Karpas-422 (cell line): ENCODE data around the gene RD3L. TPM values are rescaled to one million over a fixed set of nuclear protein-coding genes. Genes with fewer than 3 reads are reported as not detected.

Experiments used
- DNase-seq: peaks from one replicate; pipeline ENCODE4 v3.0.0-alpha.2; 2015
- H2AFZ ChIP-seq: fragments of 200-600 bp; sonication (generic); 2 replicates; pipeline ENCODE4 v1.6.1; 2014; ENCODE audit warnings: antibody characterized with exemption, low read length, mixed read lengths
- H3K27ac ChIP-seq: fragments of 200-600 bp; sonication (generic); 2 replicates; pipeline ENCODE4 v1.5.1; 2014; ENCODE audit warnings: mild to moderate bottlenecking, low read length, moderate library complexity
- H3K27me3 ChIP-seq: fragments of 200-600 bp; sonication (generic); 2 replicates; pipeline ENCODE4 v1.6.1; 2014; ENCODE audit warnings: low read length, mixed read lengths
- H3K36me3 ChIP-seq: fragments of 200-600 bp; sonication (generic); 2 replicates; pipeline ENCODE4 v1.6.1; 2014; ENCODE audit warnings: low read length, mixed read lengths; ENCODE audit not compliant: insufficient read depth
- H3K4me1 ChIP-seq: fragments of 200-600 bp; sonication (generic); 2 replicates; pipeline ENCODE4 v1.6.1; 2014; ENCODE audit warnings: mild to moderate bottlenecking, low read length, mixed read lengths
- H3K4me2 ChIP-seq: fragments of 200-600 bp; sonication (generic); 2 replicates; pipeline ENCODE4 v1.6.1; 2014; ENCODE audit warnings: low read length, low read depth, mild to moderate bottlenecking; ENCODE audit not compliant: poor library complexity, severe bottlenecking
- H3K4me3 ChIP-seq: fragments of 200-600 bp; sonication (generic); 2 replicates; pipeline ENCODE4 v1.5.1; 2014; ENCODE audit warnings: mild to moderate bottlenecking, antibody characterized with exemption, low read length, mixed read lengths
- H3K79me2 ChIP-seq: fragments of 200-600 bp; sonication (generic); 2 replicates; pipeline ENCODE4 v1.6.1; 2014; ENCODE audit warnings: mild to moderate bottlenecking, low read length, mixed read lengths
- H3K9ac ChIP-seq: fragments of 200-600 bp; sonication (generic); 2 replicates; pipeline ENCODE4 v1.6.0; 2014; ENCODE audit warnings: low read length
- H3K9me2 ChIP-seq: fragments of 200-600 bp; sonication (generic), shearing (Covaris generic); replicated peaks from 2 replicates; pipeline ENCODE4 v1.6.0; 2014; ENCODE audit warnings: mild to moderate bottlenecking, low read length, moderate library complexity; ENCODE audit not compliant: insufficient read depth
- H3K9me3 ChIP-seq: fragments of 300-700, 200-600 bp; sonication (generic); 2 replicates; pipeline ENCODE4 v1.6.1; 2014; ENCODE audit warnings: low read length, mixed read lengths
- H4K20me1 ChIP-seq: fragments of 200-600 bp; sonication (generic); 2 replicates; pipeline ENCODE4 v1.6.1; 2014; ENCODE audit warnings: mild to moderate bottlenecking, antibody characterized with exemption, low read length, low read depth; ENCODE audit not compliant: insufficient read depth
- total RNA-seq: library from RNA; depleted of rRNA; stranded (reverse); fragments of >200 nt; shearing (Covaris generic); gene quantifications from 2 replicates; pipeline ENCODE4 v1.2.3, GENCODE V29; 2014; ENCODE audit warnings: low replicate concordance

Gene RD3L
- total RNA-seq, 1 experiment from 2014 or later: not detected

DNA sequence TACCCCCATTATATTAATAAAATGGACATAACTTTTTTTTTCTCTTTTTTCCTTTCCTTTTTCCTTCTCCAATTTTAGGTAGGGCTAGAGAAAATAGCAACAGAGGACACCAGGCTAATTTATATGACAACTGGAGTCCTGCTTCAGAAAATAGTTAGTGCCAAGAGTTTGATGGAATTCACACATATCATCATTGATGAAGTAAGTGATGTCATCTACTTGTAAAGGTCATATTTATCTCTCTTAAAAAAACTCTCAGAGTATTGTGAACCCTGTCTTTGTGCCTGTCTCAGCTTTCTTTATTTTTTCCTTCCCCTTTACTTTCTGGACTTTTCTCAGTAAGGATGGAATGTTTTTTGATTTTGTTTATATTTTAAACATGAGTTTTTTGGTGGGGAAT, 24.3 kb upstream of the RD3L start:
- Histone ChIP-seq H3K4me1 (no peaks in the 10 kb centered on the region), H3K27ac (no peak overlapping the region), H3K9me3 (no peaks in the 10 kb centered on the region), H3K27me3 (no peaks in the 10 kb centered on the region), H3K79me2 (no peaks in the 10 kb centered on the region), H4K20me1 (no peaks in the 10 kb centered on the region), H3K9ac (no peak overlapping the region), H3K4me3 (no peak overlapping the region), H3K4me2 (no peak overlapping the region), H3K36me3 (no peaks in the 10 kb centered on the region), H3K9me2 (no peaks in the 10 kb centered on the region), H2AFZ (no peak overlapping the region)
- DNase-seq: no peak

DNA sequence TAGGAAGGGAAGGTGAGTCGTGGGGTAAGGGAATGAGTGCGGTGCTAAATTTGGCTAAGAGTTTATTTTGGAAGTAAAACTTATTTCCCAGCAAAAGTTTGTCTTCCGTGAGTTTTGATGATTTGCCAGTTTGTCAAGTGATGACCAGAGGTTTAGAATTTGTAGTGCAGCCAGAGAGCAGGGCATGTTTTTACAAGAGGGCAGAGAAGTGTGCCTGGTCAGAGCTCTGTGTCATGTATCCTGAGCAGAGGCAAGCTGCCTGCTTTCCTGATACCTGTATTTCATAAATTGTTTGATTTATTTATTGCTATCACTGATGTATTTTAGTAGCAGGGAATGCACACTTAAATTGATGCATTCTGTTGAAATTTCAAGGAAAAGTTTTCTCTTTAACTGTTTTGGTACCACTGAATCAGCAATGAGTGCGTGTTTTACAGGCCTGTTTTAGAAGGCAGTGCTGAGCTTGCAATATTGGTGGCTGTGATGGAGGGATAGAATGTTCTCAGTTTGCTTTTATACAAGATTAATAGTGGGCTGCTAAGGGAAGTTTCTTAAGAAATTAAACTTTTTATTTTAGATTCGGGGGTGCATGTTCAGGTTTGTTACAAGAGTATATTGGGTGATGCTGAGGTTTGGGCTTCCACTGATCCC, 19.7 kb upstream of the RD3L start:
- H2AFZ ChIP-seq: no peak overlapping the region
- H3K36me3 ChIP-seq: no peaks in the 10 kb centered on the region
- H3K4me1 ChIP-seq: no peaks in the 10 kb centered on the region
- no peak overlapping the region for H3K9ac ChIP-seq
- no peaks in the 10 kb centered on the region for H3K9me3 ChIP-seq
- DNase-seq: no peak
- H3K9me2 ChIP-seq: no peaks in the 10 kb centered on the region
- no peak overlapping the region for H3K27ac ChIP-seq
- no peaks in the 10 kb centered on the region for H4K20me1 ChIP-seq
- no peaks in the 10 kb centered on the region for H3K79me2 ChIP-seq
- H3K4me3 ChIP-seq: no peak overlapping the region
- no peaks in the 10 kb centered on the region for H3K27me3 ChIP-seq
- no peak overlapping the region for H3K4me2 ChIP-seq

DNA sequence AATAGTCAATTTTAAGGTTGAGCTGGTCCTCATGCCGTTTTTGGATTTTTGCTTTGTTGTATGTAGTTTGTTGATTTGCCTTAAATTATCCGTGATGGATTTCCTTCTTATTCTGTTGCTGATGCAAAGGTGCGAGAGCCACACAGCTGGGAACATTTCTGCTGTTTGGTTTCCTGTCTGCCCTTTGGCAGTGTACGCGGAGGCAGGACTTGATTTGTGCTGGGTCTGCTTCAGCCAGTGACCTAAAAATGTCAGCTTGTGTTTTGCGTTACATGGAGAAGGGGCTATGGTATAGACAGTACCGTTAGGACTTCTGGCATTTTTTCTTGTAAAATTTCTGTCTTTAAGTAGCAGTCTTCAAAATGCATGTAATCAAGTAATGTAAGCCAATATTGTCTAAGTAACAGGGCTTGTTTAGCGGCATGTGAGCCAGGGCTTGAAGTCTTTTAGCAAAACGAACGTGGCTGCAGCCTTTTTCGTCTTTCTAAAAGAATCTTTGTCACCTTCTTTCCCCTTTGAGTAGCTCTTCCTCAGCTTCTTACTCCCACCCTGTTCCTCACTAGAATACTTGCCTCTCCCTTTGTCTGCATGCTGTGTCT, 18.2 kb upstream of the RD3L start:
- no peaks in the 10 kb centered on the region for H3K9me2 ChIP-seq
- no peak overlapping the region for H3K4me3 ChIP-seq
- no peak for DNase-seq
- no peaks in the 10 kb centered on the region for H3K27me3 ChIP-seq
- H2AFZ ChIP-seq: no peak overlapping the region
- H3K9ac ChIP-seq: no peak overlapping the region
- no peaks in the 10 kb centered on the region for H3K36me3 ChIP-seq
- no peaks in the 10 kb centered on the region for H3K9me3 ChIP-seq
- H3K27ac ChIP-seq: no peak overlapping the region
- no peak overlapping the region for H3K4me2 ChIP-seq
- no peaks in the 10 kb centered on the region for H3K79me2 ChIP-seq
- H3K4me1 ChIP-seq: no peaks in the 10 kb centered on the region
- H4K20me1 ChIP-seq: no peaks in the 10 kb centered on the region

DNA sequence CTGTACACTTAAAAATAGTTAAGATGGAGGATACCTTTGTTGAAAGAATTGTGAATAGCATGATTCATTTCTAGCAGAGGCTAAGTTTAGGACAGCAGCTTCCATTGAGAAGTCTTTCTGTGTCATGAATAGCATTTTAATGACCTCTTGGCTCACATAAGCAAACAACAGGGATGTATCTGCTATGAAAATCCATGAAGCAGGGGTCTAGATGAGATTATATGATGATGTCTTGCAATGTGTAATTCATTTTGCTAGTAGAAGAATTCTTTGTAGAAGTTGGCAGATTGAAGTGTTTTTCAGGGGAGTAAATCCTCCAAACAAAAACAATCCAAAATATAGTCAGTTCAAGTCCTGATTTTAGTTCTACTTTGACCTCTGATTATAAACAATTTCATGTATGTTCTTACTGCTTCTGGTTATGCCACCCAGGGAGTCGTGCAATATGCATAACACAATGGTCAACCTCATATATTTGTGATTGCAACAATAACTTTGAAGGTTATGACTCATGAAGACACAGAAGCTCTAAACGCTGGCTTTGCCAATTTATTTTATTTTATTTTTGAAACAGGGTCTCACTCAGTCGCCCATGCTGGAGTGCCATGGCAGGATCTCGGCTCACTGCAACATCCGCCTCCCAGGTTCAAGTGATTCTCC, 6.9 kb upstream of the RD3L start:
- no peaks in the 10 kb centered on the region for H3K9me3 ChIP-seq
- DNase-seq: no peak

DNA sequence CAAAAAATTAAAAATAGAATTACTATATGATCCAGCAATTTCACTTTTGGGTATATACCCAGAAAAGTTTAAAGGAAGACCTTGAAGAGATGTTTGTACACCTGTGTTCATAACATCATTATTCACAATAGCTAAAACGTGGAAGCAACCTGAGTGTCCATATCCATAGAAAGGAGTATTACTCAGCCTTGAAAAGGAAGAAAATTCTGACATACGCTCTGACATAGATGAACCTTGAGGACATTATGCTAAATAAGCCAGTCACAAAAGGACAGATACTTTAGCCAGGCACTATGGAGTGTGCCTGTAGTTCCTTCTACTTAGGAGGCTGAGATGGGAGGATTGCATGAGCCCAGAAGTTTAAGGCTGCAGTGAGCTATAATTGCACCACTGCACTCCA, 6.1 kb upstream of the RD3L start:
- Histone ChIP-seq H3K4me3 (no peak overlapping the region), H4K20me1 (no peaks in the 10 kb centered on the region), H3K36me3 (no peaks in the 10 kb centered on the region), H3K4me1 (no peaks in the 10 kb centered on the region), H3K27ac (no peak overlapping the region), H3K9me3 (no peaks in the 10 kb centered on the region), H3K9me2 (no peaks in the 10 kb centered on the region), H3K27me3 (no peaks in the 10 kb centered on the region), H2AFZ (no peak overlapping the region), H3K9ac (no peak overlapping the region), H3K4me2 (no peak overlapping the region), H3K79me2 (no peaks in the 10 kb centered on the region)
- no peak for DNase-seq

More for the DNA sequence above, 6.9 kb upstream of the RD3L start:
- no peaks in the 10 kb centered on the region for H3K4me1 ChIP-seq
- no peaks in the 10 kb centered on the region for H3K9me2 ChIP-seq
- no peak overlapping the region for H3K4me2 ChIP-seq
- H2AFZ ChIP-seq: no peak overlapping the region
- H3K9ac ChIP-seq: no peak overlapping the region
- no peak overlapping the region for H3K27ac ChIP-seq
- no peak overlapping the region for H3K4me3 ChIP-seq
- H3K79me2 ChIP-seq: no peaks in the 10 kb centered on the region
- H3K27me3 ChIP-seq: no peaks in the 10 kb centered on the region
- no peaks in the 10 kb centered on the region for H3K36me3 ChIP-seq
- H4K20me1 ChIP-seq: no peaks in the 10 kb centered on the region

DNA sequence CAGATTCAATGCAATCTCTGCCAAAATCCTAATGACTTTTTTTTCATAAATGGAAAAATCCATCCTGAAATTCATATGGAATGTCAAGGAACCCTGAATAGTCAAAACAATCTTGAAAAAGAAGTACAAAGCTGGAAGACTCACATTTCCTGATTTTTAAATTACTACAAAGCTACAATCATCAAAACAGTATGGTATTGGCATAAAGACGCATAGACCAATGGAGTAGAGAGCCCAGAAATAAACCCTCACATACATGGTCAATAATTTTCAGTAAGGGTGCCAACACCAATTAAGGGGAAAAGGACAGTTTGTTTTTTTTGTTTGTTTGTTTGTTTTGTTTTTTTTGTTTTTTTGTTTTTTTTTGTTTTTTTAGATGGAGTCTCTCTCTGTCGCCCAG, 4.6 kb upstream of the RD3L start:
- Histone ChIP-seq H3K4me1 (no peaks in the 10 kb centered on the region), H3K4me2 (no peak overlapping the region), H3K36me3 (no peaks in the 10 kb centered on the region), H3K9ac (no peak overlapping the region), H3K9me2 (no peaks in the 10 kb centered on the region), H4K20me1 (no peaks in the 10 kb centered on the region), H3K4me3 (no peak overlapping the region), H3K27ac (no peak overlapping the region), H3K27me3 (no peaks in the 10 kb centered on the region), H2AFZ (no peak overlapping the region), H3K79me2 (no peaks in the 10 kb centered on the region), H3K9me3 (no peaks in the 10 kb centered on the region)
- DNase-seq: no peak

DNA sequence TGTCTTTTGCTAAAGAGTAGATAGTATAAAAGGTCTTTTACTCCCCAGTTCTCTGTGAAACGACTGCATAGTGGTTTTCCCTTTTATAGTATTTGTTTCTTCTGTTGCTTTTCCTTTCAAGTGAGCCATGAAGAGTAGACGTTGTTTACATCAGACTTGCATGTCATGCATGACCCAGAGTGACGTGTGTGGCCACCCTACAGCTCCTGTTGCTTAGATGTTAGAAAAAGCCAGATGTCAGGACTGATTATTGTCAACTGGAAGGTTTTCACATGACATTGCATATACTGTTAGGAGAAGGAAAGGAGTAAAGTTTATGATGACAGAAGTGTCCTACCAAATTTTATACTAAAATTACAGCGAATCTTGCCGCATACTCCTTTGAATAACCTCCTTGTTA, 1.3 kb upstream of the RD3L start:
- Histone ChIP-seq H3K4me2 (no peak overlapping the region), H3K9me2 (no peaks in the 10 kb centered on the region), H3K4me3 (no peak overlapping the region), H3K27me3 (no peaks in the 10 kb centered on the region), H2AFZ (no peak overlapping the region), H3K27ac (no peak overlapping the region), H3K9me3 (no peaks in the 10 kb centered on the region), H4K20me1 (no peaks in the 10 kb centered on the region), H3K9ac (no peak overlapping the region), H3K4me1 (no peaks in the 10 kb centered on the region), H3K36me3 (no peaks in the 10 kb centered on the region), H3K79me2 (no peaks in the 10 kb centered on the region)
- DNase-seq: no peak

DNA sequence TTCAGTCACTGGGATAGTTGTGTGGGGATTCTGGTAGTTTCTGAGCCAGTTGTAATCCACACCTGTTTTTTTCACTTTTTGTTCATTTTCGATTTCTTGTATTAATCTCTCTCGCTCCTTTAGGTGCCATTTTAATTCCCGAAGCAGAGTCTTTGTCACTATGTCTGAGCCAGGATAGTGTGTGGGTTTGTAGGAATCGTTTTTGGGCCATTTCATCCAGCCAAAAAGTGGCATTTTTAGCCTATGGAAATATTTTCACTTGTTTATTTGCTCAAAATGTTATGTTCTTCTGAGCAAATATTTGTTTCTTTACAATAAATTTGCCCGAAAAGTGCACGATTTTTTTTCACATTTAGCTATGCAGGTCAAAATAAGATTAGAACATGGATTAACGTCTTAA, 867 bp downstream of the RD3L start:
- Histone ChIP-seq H3K4me1 (no peaks in the 10 kb centered on the region), H3K27me3 (no peaks in the 10 kb centered on the region), H3K4me3 (no peak overlapping the region), H2AFZ (no peak overlapping the region), H4K20me1 (no peaks in the 10 kb centered on the region), H3K9ac (no peak overlapping the region), H3K9me3 (no peaks in the 10 kb centered on the region), H3K27ac (no peak overlapping the region), H3K9me2 (no peaks in the 10 kb centered on the region), H3K36me3 (no peaks in the 10 kb centered on the region), H3K79me2 (no peaks in the 10 kb centered on the region), H3K4me2 (no peak overlapping the region)
- no peak for DNase-seq
